Renal pelvis (tissue), 12 donors: ENCODE measurements around the gene DPP6. TPM values are rescaled to one million over a fixed set of nuclear protein-coding genes. Genes with fewer than 3 reads are reported as not detected.
"Not testable (repeated sequence)": the region's sequence is repeated elsewhere in the genome, so short reads cannot be mapped to it uniquely, and the experiment has no call there.

Experiments
- DNase-seq: peaks from one replicate; pipeline ENCODE4 v3.0.0-alpha.2; 2013
- long read RNA-seq, 16 experiments: transcript quantifications; one replicate each; lab custom pipeline, GENCODE V29; 2026
- polyA plus RNA-seq, 3 donors: library from polyadenylated mRNA; unstranded; fragments of 120-200 nt; gene quantifications; one replicate each; pipeline ENCODE4 v1.2.1, GENCODE V29; 2013; ENCODE audit not compliant: insufficient read length in 3 of 3

The DPP6 gene
- 10 to 100 TPM; 33.5 to 49.0 (median 44.4) TPM for polyA plus RNA-seq
- long read RNA-seq, donor 1 = 0 reads
- long read RNA-seq, donor 2, full-length matches to known transcripts = 1 of 20 reads
- long read RNA-seq, donor 2, partial matches to known transcripts = 19 of 20 reads
- long read RNA-seq, donor 2, other reads (novel, unspliced or antisense) = 0 of 20 reads
- long read RNA-seq, donor 3, partial matches to known transcripts = 65 of 65 reads
- long read RNA-seq, donor 3, other reads (novel, unspliced or antisense) = 0 of 65 reads
- long read RNA-seq, donor 4 = 0 reads
- long read RNA-seq, donor 5 = 0 reads
- long read RNA-seq, donor 6, partial matches to known transcripts = 7 of 7 reads
- long read RNA-seq, donor 6, other reads (novel, unspliced or antisense) = 0 of 7 reads
- long read RNA-seq, donor 7, partial matches to known transcripts = 53 of 53 reads
- long read RNA-seq, donor 7, other reads (novel, unspliced or antisense) = 0 of 53 reads
- long read RNA-seq, donor 8, full-length matches to known transcripts = 1 of 94 reads
- long read RNA-seq, donor 8, partial matches to known transcripts = 93 of 94 reads
- long read RNA-seq, donor 8, other reads (novel, unspliced or antisense) = 0 of 94 reads
- long read RNA-seq, donor 9, partial matches to known transcripts = 29 of 29 reads
- long read RNA-seq, donor 9, other reads (novel, unspliced or antisense) = 0 of 29 reads
- long read RNA-seq, donor 10, partial matches to known transcripts = 12 of 12 reads
- long read RNA-seq, donor 10, other reads (novel, unspliced or antisense) = 0 of 12 reads
- long read RNA-seq, donor 11, full-length matches to known transcripts = 1 of 6 reads
- long read RNA-seq, donor 11, partial matches to known transcripts = 5 of 6 reads
- long read RNA-seq, donor 11, other reads (novel, unspliced or antisense) = 0 of 6 reads
- long read RNA-seq, donor 12, full-length matches to known transcripts = 2 of 20 reads
- long read RNA-seq, donor 12, partial matches to known transcripts = 18 of 20 reads
- long read RNA-seq, donor 12, other reads (novel, unspliced or antisense) = 0 of 20 reads
- long read RNA-seq, donor 13, partial matches to known transcripts = 5 of 5 reads
- long read RNA-seq, donor 13, other reads (novel, unspliced or antisense) = 0 of 5 reads
- long read RNA-seq, donor 14, partial matches to known transcripts = 19 of 19 reads
- long read RNA-seq, donor 14, other reads (novel, unspliced or antisense) = 0 of 19 reads
- long read RNA-seq, donor 15, partial matches to known transcripts = 9 of 9 reads
- long read RNA-seq, donor 15, other reads (novel, unspliced or antisense) = 0 of 9 reads
- long read RNA-seq, donor 16, partial matches to known transcripts = 12 of 12 reads
- long read RNA-seq, donor 16, other reads (novel, unspliced or antisense) = 0 of 12 reads

DNA sequence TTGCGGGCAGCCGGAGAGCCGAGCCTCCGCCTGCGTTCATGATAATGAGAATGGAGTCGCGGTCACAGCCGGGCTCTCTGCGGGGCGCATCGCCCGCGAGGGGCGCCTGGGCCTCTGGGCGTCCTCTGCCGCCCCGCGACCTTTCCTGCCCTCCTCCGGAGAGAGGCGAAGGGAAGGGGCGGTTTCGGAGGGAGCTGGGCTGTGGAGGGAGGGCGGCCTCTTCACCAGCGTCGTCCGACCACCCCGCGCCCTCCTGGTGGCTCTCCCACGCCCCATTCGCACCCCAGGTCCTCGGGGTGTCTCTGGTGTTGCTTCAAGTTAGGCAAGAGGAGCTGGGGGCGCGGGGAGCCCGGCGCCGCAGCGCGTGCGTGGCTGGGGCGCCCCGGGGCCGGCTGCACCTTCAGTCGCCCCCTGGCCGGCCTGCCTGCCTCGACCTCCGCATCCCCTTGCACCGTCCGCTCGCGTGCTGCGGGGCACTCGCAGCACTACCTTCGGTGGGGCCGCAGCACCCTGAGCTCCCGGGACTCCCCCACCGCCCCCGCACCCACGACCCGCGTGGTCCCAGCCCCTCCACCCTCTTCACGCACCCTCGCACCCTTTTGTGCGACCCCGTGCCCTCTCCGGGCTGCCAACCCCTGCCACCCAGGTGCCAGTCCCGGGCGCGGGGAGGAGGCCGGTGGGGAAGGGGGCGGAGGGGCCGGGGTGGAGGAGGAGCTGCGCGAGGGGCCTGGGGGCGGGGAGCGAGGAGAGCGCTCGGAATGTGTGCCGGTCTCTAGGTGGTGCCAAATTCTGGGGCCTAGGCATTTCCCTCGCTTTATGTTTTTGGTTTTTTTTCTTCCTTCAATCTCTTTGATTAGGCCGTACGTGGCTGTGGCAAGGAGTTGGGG lies at the start of gene DPP6:
TSS of gene DPP6 (plus strand) at position 756 of the 887 bp plus-strand sequence.
- DNase-seq = not testable (repeated sequence)

- not testable (repeated sequence) for DNase-seq
Observed at GRCh38 chr7:154009423-154009911, 42.7 kb upstream of the DPP6 start.

DNA sequence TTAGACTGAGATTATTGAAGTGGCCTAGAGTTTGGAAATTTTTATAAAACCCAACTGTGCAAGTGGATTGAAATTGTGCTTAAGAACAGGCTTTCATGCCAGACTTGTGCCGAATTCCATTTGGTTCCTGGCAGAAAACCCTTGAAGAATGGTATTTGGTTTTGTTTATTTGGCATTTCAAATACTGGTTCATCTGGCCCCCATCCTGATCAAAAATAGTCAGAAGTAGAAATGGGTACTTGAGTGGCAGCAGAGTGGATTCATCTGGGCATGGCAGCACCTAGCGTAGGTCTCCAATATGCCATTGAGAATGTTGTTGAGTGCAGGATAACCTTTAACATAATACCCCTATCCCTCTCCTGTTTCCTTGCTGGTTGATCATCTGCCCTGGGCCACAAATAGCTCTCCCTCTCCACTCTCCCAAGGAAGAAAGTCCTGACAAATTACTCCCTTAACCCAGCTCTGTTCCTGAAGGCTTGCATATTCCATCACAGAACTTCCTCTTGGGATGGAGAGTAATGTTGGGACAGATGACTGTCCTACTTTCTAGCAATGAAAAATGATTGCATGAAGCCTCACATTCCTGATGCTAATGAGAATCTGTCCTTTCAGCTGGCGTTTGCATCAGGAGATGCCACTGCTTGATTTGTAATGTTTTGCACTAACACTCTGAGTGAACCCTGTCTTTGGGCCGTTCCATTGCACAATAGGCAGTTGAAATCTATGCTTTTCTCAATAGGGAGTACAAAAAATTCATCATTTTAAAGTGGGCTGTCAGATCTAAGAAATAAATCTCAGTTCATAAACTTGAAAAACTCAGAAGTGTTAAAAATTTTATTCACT lies 41.3 kb upstream of the DPP6 start:
- DNase-seq = not testable (repeated sequence)

DNA sequence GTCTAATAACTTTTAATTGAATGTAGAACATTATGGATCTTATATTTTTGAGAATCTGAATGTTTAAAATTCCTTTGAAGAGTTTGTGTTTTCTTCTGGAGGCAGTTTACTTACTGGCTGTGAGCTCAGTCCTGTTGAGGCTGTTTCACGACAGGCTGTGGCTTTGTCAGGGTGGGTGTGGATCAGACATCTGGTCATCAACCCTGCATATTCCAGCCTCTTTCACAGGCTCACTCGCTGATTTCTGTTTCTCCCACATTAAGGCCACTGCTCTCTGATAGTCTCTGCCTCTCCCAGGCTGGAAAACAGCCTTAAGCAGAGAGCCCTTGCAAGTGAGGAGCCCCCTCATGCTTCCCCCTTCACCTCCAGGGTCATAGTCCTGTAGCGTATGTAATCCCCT lies 39.4 kb upstream of the DPP6 start:
- not testable (repeated sequence) for DNase-seq

GRCh38 chr7:154015636-154016035 lies 36.6 kb upstream of the DPP6 start:
- not testable (repeated sequence) for DNase-seq

DNA sequence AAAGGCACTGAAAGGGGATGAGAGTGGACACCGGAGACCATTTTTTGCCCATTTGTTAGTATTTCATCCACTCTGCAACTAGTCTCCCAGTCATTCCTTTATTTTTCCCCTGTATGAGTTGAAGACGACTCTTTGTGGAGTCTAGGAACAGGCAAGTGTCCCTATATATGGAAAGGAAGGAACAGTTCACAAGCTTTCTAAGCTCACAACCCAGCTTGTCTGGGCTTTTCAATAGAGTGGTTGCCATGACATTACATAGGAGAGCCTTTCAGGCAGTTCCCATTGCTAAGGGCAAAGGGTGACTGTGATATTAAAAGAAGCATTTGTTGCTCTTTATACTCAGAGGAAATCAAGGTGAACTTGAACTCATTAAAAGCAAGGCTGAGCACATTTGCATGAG lies 33.8 kb upstream of the DPP6 start:
- DNase-seq = not testable (repeated sequence)

DNA sequence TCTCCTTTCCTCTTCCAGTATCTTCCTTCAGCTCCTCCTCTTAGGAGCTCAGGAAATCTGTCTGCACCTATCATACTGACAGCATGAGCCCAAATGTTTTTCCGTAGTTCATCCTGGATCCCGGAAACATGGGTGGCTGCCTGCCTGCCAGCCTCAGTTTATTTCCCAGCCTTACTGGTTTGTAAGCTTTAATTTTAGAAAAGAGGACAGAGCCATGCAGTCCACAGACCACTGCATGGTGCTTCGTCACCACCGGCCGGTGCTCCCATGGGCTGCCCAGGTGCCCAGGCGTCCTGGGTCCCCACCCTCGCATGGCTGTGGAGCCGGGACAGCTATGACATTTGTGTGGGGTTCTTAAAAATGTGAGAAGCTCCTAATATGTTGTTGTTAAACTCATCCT lies 24.4 kb upstream of the DPP6 start:
- DNase-seq = not testable (repeated sequence)

GRCh38 chr7:154030476-154031080 lies 21.6 kb upstream of the DPP6 start:
- DNase-seq = not testable (repeated sequence)

GRCh38 chr7:154039466-154040165 lies 12.6 kb upstream of the DPP6 start:
- DNase-seq = not testable (repeated sequence)

DNA sequence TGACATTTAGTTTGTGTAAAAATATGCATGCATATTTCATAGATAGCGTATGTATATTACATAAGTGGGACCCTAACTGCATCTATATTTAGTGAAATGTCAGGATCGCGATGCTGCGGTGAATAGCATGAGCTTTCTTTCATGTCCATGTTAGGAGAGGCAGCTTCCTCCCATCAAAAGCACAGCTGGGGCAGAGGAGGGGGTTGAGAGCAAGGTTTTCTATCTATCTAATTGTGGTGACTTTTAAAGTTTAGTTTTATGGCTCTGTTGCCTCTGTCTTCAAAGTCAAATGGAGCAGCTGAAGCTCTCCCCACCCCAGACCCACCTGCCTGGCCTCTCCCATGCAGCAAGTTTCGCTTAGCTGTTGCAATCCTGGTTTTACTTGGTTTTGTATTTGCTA lies 1.8 kb upstream of the DPP6 start:
- not testable (repeated sequence) for DNase-seq

GRCh38 chr7:154051006-154051642 lies 1.1 kb upstream of the DPP6 start:
- DNase-seq = not testable (repeated sequence)

GRCh38 chr7:154052530-154053252 lies 493 bp downstream of the DPP6 start:
- not testable (repeated sequence) for DNase-seq

GRCh38 chr7:154053466-154054312 lies 1.5 kb downstream of the DPP6 start:
- DNase-seq = not testable (repeated sequence)

DNA sequence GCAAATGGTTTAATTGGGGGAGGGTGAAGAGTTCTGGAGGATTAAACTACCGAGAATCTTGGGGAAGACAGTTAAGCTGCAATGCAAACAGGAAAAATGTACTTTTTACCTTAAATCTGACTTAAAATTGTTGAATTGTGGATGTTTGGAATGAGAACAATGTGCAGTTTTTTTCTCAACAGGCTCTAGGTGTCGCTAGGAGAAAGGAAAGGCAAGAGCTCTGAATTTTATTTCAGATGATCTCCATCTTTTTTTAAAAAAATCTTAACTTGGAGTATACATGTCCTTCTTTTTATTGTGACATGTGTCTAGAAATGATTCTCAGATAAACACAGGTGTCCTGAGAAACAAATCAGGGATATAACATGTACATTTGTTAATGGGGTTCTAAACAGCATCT lies 2.5 kb downstream of the DPP6 start:
- not testable (repeated sequence) for DNase-seq

DNA sequence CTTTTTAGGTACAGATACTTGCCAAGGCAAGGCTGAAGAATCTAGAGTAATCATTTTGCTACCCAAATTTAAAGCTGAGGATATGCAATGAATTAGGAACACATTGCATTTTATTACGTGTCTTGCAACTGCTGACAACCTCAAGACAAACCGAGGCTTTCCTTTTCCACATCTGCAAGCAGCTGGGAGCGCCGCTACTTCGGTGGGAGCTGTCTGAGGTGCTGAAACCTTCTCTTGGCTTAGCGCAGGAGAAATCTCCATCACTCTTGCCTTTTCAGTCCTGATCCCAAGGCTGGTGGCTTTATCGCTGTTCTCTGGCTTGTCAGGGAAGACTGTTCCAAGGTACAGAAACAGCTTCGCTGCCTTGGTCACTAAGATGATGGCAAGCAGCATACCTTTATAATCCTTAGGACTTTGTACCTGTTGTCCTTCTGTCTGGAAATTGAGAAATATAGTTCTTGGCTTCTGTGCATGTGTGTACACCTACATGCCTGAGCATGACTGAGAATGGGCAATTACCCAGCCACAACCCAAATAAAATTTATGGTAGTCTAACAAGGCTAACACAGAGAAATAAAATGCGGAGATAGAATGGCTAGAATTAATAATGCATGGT lies 3.4 kb downstream of the DPP6 start:
- DNase-seq = peak; percentile 83
